RWPE2 (cell line): ENCODE measurements around the gene SNX9.

Experiments used
- ATAC-seq: fragments of 200-7000 bp; cut with Tn5 transposase; 3 replicates; pipeline ENCODE4 v1.9.1; 2021; ENCODE audit warnings: low read depth
- DNase-seq: peaks from one replicate; pipeline ENCODE4 v3.0.0-alpha.2; 2020; ENCODE audit warnings: low spot score
- H3K27ac ChIP-seq: fragments of 450-650 bp; 2 replicates; pipeline ENCODE4 v1.5.1; 2017; ENCODE audit warnings: mild to moderate bottlenecking; ENCODE audit not compliant: poor library complexity, severe bottlenecking
- H3K27me3 ChIP-seq: fragments of 250-450 bp; sonication (Bioruptor Pico); 2 replicates; pipeline ENCODE4 v1.5.1; 2021; ENCODE audit warnings: mild to moderate bottlenecking, moderate library complexity; ENCODE audit not compliant: insufficient read depth, poor library complexity, severe bottlenecking
- H3K36me3 ChIP-seq: fragments of 250-450 bp; sonication (Bioruptor Pico); 2 replicates; pipeline ENCODE4 v1.5.1; 2020; ENCODE audit warnings: low read depth, mild to moderate bottlenecking, moderate library complexity
- H3K4me1 ChIP-seq: fragments of 250-450 bp; sonication (Bioruptor Pico); 2 replicates; pipeline ENCODE4 v1.5.1; 2021; ENCODE audit warnings: mild to moderate bottlenecking, moderate library complexity; ENCODE audit not compliant: insufficient read depth, poor library complexity, severe bottlenecking
- H3K4me3 ChIP-seq: fragments of 250-450 bp; sonication (Bioruptor Pico); 2 replicates; pipeline ENCODE4 v1.5.1; 2021; ENCODE audit warnings: mild to moderate bottlenecking, moderate library complexity; ENCODE audit not compliant: severe bottlenecking
- H3K9me3 ChIP-seq: fragments of 250-450 bp; sonication (Bioruptor Pico); 2 replicates; pipeline ENCODE4 v1.5.1; 2021; ENCODE audit warnings: mild to moderate bottlenecking, moderate library complexity; ENCODE audit not compliant: severe bottlenecking
- TF ChIP-seq, protein P1 (sequence below): fragments of 450-650 bp; IDR thresholded peaks from one replicate; pipeline ENCODE4 v1.5.1; 2017; ENCODE audit warnings: mild to moderate bottlenecking, moderate library complexity; ENCODE audit not compliant: poor library complexity, severe bottlenecking

The SNX9 gene

DNA sequence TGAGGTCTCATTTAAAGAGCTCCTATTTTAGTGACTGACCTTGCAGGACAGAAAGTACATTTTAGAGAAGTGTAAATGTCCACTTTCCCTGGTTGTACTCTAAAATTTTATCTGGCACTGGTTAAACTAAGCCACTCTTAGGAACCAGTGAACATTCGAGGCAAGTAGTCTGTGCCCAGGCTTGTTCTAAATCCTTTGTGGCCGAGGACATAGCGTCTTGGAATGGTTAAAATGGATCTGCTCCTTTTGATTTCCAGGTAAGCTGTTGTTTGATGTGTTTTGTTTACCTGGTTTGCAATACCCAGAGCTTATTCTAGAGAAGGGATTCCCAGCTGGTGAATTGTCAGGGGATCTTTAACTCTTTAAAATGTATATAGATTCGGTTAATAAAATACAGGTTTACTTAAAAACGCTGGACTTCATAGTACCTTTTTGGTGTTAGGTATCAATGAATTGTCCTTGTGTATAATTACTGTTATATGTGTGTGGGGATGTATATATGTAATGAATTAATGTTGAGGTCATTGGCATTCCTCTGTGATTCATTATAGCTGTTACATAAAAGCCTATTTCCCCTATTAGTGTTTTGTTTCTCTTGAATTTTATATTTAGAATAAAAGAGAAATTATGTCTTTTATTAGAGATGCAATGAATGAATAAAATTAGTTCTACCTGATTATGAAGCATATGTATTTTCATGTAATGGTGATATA is 15.8 kb downstream of the SNX9 start:
- Histone ChIP-seq H3K4me1 (peaks cover 62% of the 10 kb centered on the region), H3K27ac (peak overlapping the region; percentile 76), H3K9me3 (no peaks in the 10 kb centered on the region), H3K4me3 (no peak overlapping the region), H3K36me3 (peaks cover 4% of the 10 kb centered on the region), H3K27me3 (no peaks in the 10 kb centered on the region)
- ATAC-seq (peak; percentile 60), DNase-seq (no peak)
- TF ChIP-seq, protein P1, sequence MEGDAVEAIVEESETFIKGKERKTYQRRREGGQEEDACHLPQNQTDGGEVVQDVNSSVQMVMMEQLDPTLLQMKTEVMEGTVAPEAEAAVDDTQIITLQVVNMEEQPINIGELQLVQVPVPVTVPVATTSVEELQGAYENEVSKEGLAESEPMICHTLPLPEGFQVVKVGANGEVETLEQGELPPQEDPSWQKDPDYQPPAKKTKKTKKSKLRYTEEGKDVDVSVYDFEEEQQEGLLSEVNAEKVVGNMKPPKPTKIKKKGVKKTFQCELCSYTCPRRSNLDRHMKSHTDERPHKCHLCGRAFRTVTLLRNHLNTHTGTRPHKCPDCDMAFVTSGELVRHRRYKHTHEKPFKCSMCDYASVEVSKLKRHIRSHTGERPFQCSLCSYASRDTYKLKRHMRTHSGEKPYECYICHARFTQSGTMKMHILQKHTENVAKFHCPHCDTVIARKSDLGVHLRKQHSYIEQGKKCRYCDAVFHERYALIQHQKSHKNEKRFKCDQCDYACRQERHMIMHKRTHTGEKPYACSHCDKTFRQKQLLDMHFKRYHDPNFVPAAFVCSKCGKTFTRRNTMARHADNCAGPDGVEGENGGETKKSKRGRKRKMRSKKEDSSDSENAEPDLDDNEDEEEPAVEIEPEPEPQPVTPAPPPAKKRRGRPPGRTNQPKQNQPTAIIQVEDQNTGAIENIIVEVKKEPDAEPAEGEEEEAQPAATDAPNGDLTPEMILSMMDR = no peak

DNA sequence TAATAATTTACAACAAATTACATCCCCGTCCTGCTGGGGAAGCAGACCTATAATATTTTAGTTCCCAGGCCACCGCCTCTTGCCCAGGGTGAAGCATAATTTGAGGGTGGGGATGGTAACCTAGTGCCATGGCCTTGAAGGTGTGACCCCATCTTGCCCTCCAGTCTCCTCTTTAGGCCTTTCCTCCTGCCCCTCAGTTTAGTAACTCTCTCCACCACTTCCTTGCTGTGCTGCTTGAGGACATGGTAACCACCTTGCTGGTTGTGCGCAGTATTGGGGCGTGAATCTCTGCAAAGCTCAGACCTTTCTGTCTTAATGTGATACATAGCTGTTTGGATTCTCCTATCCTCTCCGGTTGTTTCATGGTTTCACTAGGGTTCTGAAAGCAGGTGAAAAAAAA is 16.6 kb downstream of the SNX9 start:
- Histone ChIP-seq H3K36me3 (peaks cover 4% of the 10 kb centered on the region), H3K4me1 (peaks cover 62% of the 10 kb centered on the region), H3K4me3 (no peak overlapping the region), H3K27me3 (no peaks in the 10 kb centered on the region), H3K27ac (peak overlapping the region; percentile 76), H3K9me3 (no peaks in the 10 kb centered on the region)
- ATAC-seq = no peak
- DNase-seq = no peak
- TF ChIP-seq, protein P1 = no peak

DNA sequence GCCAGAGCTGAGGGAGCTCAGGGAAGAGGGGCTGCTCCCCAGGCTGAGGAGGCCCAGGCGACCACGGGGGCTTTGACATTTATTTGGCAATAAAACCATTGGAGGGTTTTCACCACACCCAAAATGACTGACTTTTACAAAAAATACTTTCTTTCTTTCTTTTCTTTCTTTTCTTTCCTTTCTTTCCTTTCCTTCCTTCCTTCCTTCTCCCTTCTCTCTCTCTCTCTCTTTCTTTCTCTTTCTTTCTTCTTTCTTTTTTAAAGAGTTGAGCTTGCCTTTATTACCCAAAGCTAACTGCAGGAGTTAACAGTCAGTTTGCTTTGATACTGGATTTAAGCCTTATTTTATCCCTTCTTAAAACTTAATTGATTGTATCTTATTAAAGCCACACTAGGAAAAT is 17.2 kb downstream of the SNX9 start:
- Histone ChIP-seq H3K27ac (peak overlapping the region; percentile 76), H3K4me3 (no peak overlapping the region), H3K27me3 (no peaks in the 10 kb centered on the region), H3K4me1 (peaks cover 66% of the 10 kb centered on the region), H3K36me3 (peaks cover 4% of the 10 kb centered on the region), H3K9me3 (no peaks in the 10 kb centered on the region)
- ATAC-seq = no peak
- TF ChIP-seq, protein P1 = no peak
- no peak for DNase-seq

DNA sequence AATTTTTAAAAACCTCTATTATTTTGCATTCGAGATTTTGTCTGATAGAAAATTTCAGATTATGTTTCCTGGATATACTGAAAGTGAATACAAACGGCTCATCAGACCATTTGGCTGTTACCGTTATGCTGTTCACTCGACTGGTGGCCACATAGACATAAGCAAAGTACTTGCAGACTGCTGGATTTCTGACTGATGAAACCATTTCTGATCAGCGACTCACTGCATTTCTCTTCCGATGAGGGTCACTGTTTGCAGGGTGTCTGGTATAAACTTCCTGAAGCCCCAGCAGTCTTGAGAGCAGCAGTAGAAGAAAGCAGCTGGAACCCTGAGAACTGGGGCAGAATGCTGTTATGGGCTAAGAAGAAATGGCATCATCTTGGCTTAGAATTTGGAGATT is 17.7 kb downstream of the SNX9 start:
- ATAC-seq (peak; percentile 54), DNase-seq (no peak)
- peaks cover 71% of the 10 kb centered on the region for H3K4me1 ChIP-seq
- peaks cover 4% of the 10 kb centered on the region for H3K36me3 ChIP-seq
- H3K4me3 ChIP-seq = no peak overlapping the region
- H3K27ac ChIP-seq = peak overlapping the region; percentile 76
- H3K27me3 ChIP-seq = no peaks in the 10 kb centered on the region
- TF ChIP-seq, protein P1 = no peak
- no peaks in the 10 kb centered on the region for H3K9me3 ChIP-seq

DNA sequence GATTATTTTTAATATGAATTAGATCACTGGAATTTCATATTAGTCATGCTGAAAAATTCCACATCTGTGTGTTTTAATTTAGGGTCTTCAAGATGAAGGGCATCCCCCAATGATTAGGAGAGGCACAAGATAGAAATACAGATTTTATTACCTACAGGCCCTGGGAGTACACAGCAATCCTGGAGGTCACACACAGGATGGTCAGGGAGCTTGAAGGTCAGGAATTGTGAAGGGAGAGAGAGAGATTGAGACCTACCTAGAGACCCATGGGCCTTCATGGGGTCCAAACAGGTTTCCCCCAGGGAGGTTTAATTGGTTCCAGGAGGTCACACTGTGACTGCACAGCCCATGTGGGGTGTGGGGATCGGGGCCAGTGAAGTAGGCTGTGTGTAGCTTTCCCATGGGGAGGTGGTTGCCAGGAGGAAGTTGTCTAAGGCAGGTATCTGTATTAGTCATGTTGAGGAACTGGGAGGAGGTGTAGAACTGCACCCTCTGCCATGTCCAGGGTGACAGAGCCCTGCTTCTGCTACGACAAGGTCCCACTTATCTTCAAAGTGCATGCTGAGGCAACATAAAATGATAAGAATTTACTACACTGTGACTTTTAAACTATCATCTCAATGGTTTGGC is 18.3 kb downstream of the SNX9 start:
- ATAC-seq (peak; percentile 74), DNase-seq (no peak)
- H3K4me1 ChIP-seq = peaks cover 77% of the 10 kb centered on the region

More for the DNA sequence above, 18.3 kb downstream of the SNX9 start:
- Histone ChIP-seq H3K36me3 (peaks cover 7% of the 10 kb centered on the region), H3K27me3 (no peaks in the 10 kb centered on the region), H3K4me3 (no peak overlapping the region), H3K27ac (peak overlapping the region; percentile 76), H3K9me3 (no peaks in the 10 kb centered on the region)
- TF ChIP-seq, protein P1 = no peak
